Neural cell (in vitro differentiated cells): ENCODE measurements around the gene SHPK. TPM values are rescaled to one million over a fixed set of nuclear protein-coding genes. Genes with fewer than 3 reads are reported as not detected.

Experiments
- H2AFZ ChIP-seq: fragments of 200-600, 300-800 bp; sonication (generic), shearing (Covaris generic); 2 replicates; pipeline ENCODE4 v1.6.0; 2014; ENCODE audit warnings: low read depth, mild to moderate bottlenecking, antibody characterized with exemption, low read length, moderate library complexity
- H3F3A ChIP-seq: fragments of 200-600 bp; shearing (Covaris generic); 2 replicates; pipeline ENCODE4 v1.6.1; 2016; ENCODE audit warnings: mild to moderate bottlenecking, moderate library complexity, mixed read lengths, antibody characterized with exemption, low read length; ENCODE audit not compliant: insufficient read depth, poor library complexity, severe bottlenecking
- H3K27ac ChIP-seq: fragments of 200-600, 300-800 bp; sonication (generic), shearing (Covaris generic); 2 replicates; pipeline ENCODE4 v1.5.1; 2014; ENCODE audit warnings: mild to moderate bottlenecking, low read length, moderate library complexity
- H3K27me3 ChIP-seq: fragments of 300-800, 200-600 bp; sonication (generic), shearing (Covaris generic); 2 replicates; pipeline ENCODE4 v1.6.0; 2014; ENCODE audit warnings: mild to moderate bottlenecking, low read depth, low read length, moderate library complexity; ENCODE audit not compliant: insufficient read depth
- H3K36me3 ChIP-seq: fragments of 300-800, 200-600 bp; sonication (generic), shearing (Covaris generic); 2 replicates; pipeline ENCODE4 v1.5.1; 2014; ENCODE audit warnings: mild to moderate bottlenecking, antibody characterized with exemption, low read length, moderate library complexity; ENCODE audit not compliant: insufficient read depth
- H3K4me2 ChIP-seq: fragments of 300-800, 200-600 bp; sonication (generic), shearing (Covaris generic); 2 replicates; pipeline ENCODE4 v1.6.0; 2014; ENCODE audit warnings: mild to moderate bottlenecking, low read length
- H3K4me3 ChIP-seq: fragments of 300-800, 200-600 bp; sonication (generic), shearing (Covaris generic); 2 replicates; pipeline ENCODE4 v1.5.1; 2014; ENCODE audit warnings: mild to moderate bottlenecking, low read length, moderate library complexity
- H3K79me2 ChIP-seq: fragments of 200-600 bp; shearing (Covaris generic); replicated peaks from 2 replicates; pipeline ENCODE4 v1.6.0; 2014; ENCODE audit warnings: mild to moderate bottlenecking, low read length, moderate library complexity; ENCODE audit not compliant: insufficient read depth
- H3K9ac ChIP-seq: fragments of 300-800, 200-600 bp; sonication (generic), shearing (Covaris generic); 2 replicates; pipeline ENCODE4 v1.6.1; 2016; ENCODE audit warnings: mild to moderate bottlenecking, low read length, mixed read lengths
- H3K9me2 ChIP-seq: fragments of 200-600 bp; shearing (Covaris generic); 2 replicates; pipeline ENCODE4 v1.6.1; 2016; ENCODE audit warnings: mild to moderate bottlenecking, low read length, mixed read lengths; ENCODE audit not compliant: insufficient read depth
- H3K9me3 ChIP-seq: fragments of 200-600, 300-800 bp; sonication (generic), shearing (Covaris generic); 2 replicates; pipeline ENCODE4 v1.6.1; 2016; ENCODE audit warnings: mild to moderate bottlenecking, mixed run types, low read length, moderate library complexity, mixed read lengths
- H4K20me1 ChIP-seq: fragments of 200-600 bp; shearing (Covaris generic); 2 replicates; pipeline ENCODE4 v1.6.1; 2016; ENCODE audit warnings: mild to moderate bottlenecking, mixed run types; ENCODE audit not compliant: insufficient read depth
- CTCF ChIP-seq: fragments of 450-650 bp; IDR thresholded peaks from 2 replicates; pipeline ENCODE4 v1.5.1; 2014; ENCODE audit warnings: antibody characterized with exemption, mild to moderate bottlenecking, moderate library complexity; ENCODE audit not compliant: poor library complexity, severe bottlenecking
- EP300 ChIP-seq: fragments of 450-650 bp; conservative IDR thresholded peaks from 2 replicates; pipeline ENCODE4 v1.6.1; 2014; ENCODE audit warnings: antibody characterized with exemption, mild to moderate bottlenecking, moderate library complexity; ENCODE audit not compliant: poor library complexity, severe bottlenecking
- EZH2 ChIP-seq: fragments of 200-600, 300-800 bp; shearing (Covaris generic), sonication (generic); IDR thresholded peaks from 2 replicates; pipeline ENCODE4 v1.6.1; 2014; ENCODE audit warnings: antibody characterized with exemption, low read length, borderline replicate concordance, mild to moderate bottlenecking; ENCODE audit not compliant: insufficient read depth, poor library complexity, severe bottlenecking
- MXI1 ChIP-seq: fragments of 450-650 bp; conservative IDR thresholded peaks from 2 replicates; pipeline ENCODE4 v1.6.1; 2014; ENCODE audit warnings: antibody characterized with exemption, mild to moderate bottlenecking; ENCODE audit not compliant: poor library complexity, severe bottlenecking
- POLR2AphosphoS5 ChIP-seq: IDR thresholded peaks from 2 replicates; pipeline ENCODE4 v1.6.1; 2012
- RAD21 ChIP-seq: fragments of 450-650 bp; conservative IDR thresholded peaks from 2 replicates; pipeline ENCODE4 v1.6.1; 2014; ENCODE audit warnings: antibody characterized with exemption, mild to moderate bottlenecking, moderate library complexity
- REST ChIP-seq: IDR thresholded peaks from 2 replicates; pipeline ENCODE4 v1.6.1; 2012; ENCODE audit warnings: borderline replicate concordance
- SMC3 ChIP-seq: fragments of 450-650 bp; conservative IDR thresholded peaks from 2 replicates; pipeline ENCODE4 v1.6.1; 2014; ENCODE audit warnings: antibody characterized with exemption, mild to moderate bottlenecking, moderate library complexity; ENCODE audit not compliant: poor library complexity
- TAF1 ChIP-seq: IDR thresholded peaks from 2 replicates; pipeline ENCODE4 v1.6.1; 2012; ENCODE audit warnings: low read depth
- polyA plus RNA-seq: library from polyadenylated mRNA; depleted of rRNA; stranded (reverse); fragments of >200 nt; gene quantifications from 2 replicates; pipeline ENCODE4 v1.2.3, GENCODE V29; 2014

The SHPK gene
- polyA plus RNA-seq, 1 donor from 2014 or later = 14.3 TPM

- Histone ChIP-seq H3F3A (no peaks in the 10 kb centered on the region), H3K9me2 (no peaks in the 10 kb centered on the region), H3K9me3 (no peaks in the 10 kb centered on the region), H3K4me3 (peak overlapping the region; percentile 100), H4K20me1 (no peaks in the 10 kb centered on the region), H3K27me3 (no peaks in the 10 kb centered on the region), H3K9ac (peak overlapping the region; percentile 92), H3K4me2 (peak overlapping the region; percentile 78), H3K36me3 (no peaks in the 10 kb centered on the region), H3K27ac (peak overlapping the region; percentile 96), H2AFZ (peak overlapping the region; percentile 85), H3K79me2 (peaks cover 11% of the 10 kb centered on the region)
- no peak for TF ChIP-seq EZH2
- peak; percentile 25 for TF ChIP-seq SMC3
- TF ChIP-seq CTCF = peak; percentile 56
These were observed 436 bp downstream of the SHPK start for GRCh38 chr17:3635474-3636153.

- no peak for TF ChIP-seq TAF1
- TF ChIP-seq EP300 = no peak
- no peak for TF ChIP-seq EZH2
- no peak for TF ChIP-seq REST
- no peak for TF ChIP-seq RAD21
- TF ChIP-seq SMC3 = no peak
- no peak for TF ChIP-seq POLR2AphosphoS5
- TF ChIP-seq MXI1 = no peak
- Histone ChIP-seq H3K27me3 (no peaks in the 10 kb centered on the region), H3K9me3 (no peaks in the 10 kb centered on the region), H3K36me3 (no peaks in the 10 kb centered on the region), H3K27ac (no peak overlapping the region), H4K20me1 (no peaks in the 10 kb centered on the region), H3K4me2 (no peak overlapping the region), H3K79me2 (peaks cover 11% of the 10 kb centered on the region), H3K4me3 (no peak overlapping the region), H3F3A (no peaks in the 10 kb centered on the region), H2AFZ (no peak overlapping the region), H3K9ac (no peak overlapping the region), H3K9me2 (no peaks in the 10 kb centered on the region)
These were observed 3.8 kb downstream of the SHPK start for GRCh38 chr17:3632287-3632686.
